ENCODE results near the gene ZRANB1. TPM values are rescaled to one million over a fixed set of nuclear protein-coding genes. Genes with fewer than 3 reads are reported as not detected.

Gene ZRANB1
- total and polyA plus RNA-seq, 2 of the 4 experiments (the other 2 are of a cell fraction): 11.2 to 24.7 TPM

- TF ChIP-seq BHLHE40 (IDR thresholded peaks at IDR 0.05; ENCODE audit: low read depth, low read length): no peak
- TF ChIP-seq FOS (IDR thresholded peaks at IDR 0.05; ENCODE audit: low read depth, low read length): no peak
- no peak for TF ChIP-seq SMC3 (IDR thresholded peaks at IDR 0.05; ENCODE audit: low read depth, low read length)
- TF ChIP-seq MXI1 (IDR thresholded peaks at IDR 0.05; ENCODE audit: borderline replicate concordance, low read depth, low read length): no peak
- TF ChIP-seq RCOR1 (IDR thresholded peaks at IDR 0.05; ENCODE audit: insufficient replicate concordance, low read length): no peak
- TF ChIP-seq CHD1 (IDR thresholded peaks at IDR 0.05; ENCODE audit: low read depth, low read length): no peak
- TF ChIP-seq, protein P1, sequence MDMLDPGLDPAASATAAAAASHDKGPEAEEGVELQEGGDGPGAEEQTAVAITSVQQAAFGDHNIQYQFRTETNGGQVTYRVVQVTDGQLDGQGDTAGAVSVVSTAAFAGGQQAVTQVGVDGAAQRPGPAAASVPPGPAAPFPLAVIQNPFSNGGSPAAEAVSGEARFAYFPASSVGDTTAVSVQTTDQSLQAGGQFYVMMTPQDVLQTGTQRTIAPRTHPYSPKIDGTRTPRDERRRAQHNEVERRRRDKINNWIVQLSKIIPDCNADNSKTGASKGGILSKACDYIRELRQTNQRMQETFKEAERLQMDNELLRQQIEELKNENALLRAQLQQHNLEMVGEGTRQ (IDR thresholded peaks at IDR 0.05; ENCODE audit: low read depth, low read length): no peak
- no peak for TF ChIP-seq NFE2L2 (IDR thresholded peaks at IDR 0.05; ENCODE audit: low read depth, low read length)
- TF ChIP-seq RAD21 (IDR thresholded peaks at IDR 0.05; ENCODE audit: low read length): no peak
- TF ChIP-seq MAZ (IDR thresholded peaks at IDR 0.05; ENCODE audit: borderline replicate concordance, low read depth, low read length): no peak
- TF ChIP-seq RFX5 (IDR thresholded peaks at IDR 0.05; ENCODE audit: low read depth, low read length): no peak
- TF ChIP-seq ELK1 (IDR thresholded peaks at IDR 0.05; ENCODE audit: borderline replicate concordance, low read depth, low read length): no peak
- TF ChIP-seq CEBPB (IDR thresholded peaks at IDR 0.05; ENCODE audit: low read depth, low read length): no peak
- TF ChIP-seq POLR2A (IDR thresholded peaks at IDR 0.05; ENCODE audit: low read depth, low read length): no peak
- TF ChIP-seq, protein P2, sequence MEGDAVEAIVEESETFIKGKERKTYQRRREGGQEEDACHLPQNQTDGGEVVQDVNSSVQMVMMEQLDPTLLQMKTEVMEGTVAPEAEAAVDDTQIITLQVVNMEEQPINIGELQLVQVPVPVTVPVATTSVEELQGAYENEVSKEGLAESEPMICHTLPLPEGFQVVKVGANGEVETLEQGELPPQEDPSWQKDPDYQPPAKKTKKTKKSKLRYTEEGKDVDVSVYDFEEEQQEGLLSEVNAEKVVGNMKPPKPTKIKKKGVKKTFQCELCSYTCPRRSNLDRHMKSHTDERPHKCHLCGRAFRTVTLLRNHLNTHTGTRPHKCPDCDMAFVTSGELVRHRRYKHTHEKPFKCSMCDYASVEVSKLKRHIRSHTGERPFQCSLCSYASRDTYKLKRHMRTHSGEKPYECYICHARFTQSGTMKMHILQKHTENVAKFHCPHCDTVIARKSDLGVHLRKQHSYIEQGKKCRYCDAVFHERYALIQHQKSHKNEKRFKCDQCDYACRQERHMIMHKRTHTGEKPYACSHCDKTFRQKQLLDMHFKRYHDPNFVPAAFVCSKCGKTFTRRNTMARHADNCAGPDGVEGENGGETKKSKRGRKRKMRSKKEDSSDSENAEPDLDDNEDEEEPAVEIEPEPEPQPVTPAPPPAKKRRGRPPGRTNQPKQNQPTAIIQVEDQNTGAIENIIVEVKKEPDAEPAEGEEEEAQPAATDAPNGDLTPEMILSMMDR (conservative IDR thresholded peaks at IDR 0.05; ENCODE audit: low read depth, low read length): no peak
- TF ChIP-seq MAFK (IDR thresholded peaks at IDR 0.05; ENCODE audit: low read depth, low read length): no peak
- Histone ChIP-seq H2AK9ac (replicated peaks; ENCODE audit: low read depth, low read length, poor library complexity) (no peak overlapping the region), H3K79me1 (ENCODE audit: low read depth in 1 of 2, low read length in 2 of 2) (peaks cover 12 to 58% of the 10 kb centered on the region in 2 experiments), H3K4me3 (ENCODE audit: insufficient read depth, low read depth, low read length) (no peak overlapping the region), H3K4ac (ENCODE audit: low read depth, low read length) (no peak overlapping the region), H3K27ac (ENCODE audit: insufficient read depth, low read length) (no peak overlapping the region), H3K9ac (ENCODE audit: low read depth, low read length) (no peak overlapping the region), H4K8ac (ENCODE audit: low read depth in 2 of 2, low read length in 2 of 2) (no peak overlapping the region), H3K14ac (replicated peaks; ENCODE audit: low read depth, low read length) (no peak overlapping the region), H2BK15ac (ENCODE audit: low read depth, low read length) (no peak overlapping the region), H3K18ac (ENCODE audit: low read depth, low read length) (no peak overlapping the region), H2AK5ac (ENCODE audit: low read depth, low read length) (no peak overlapping the region), H3K27me3 (ENCODE audit: control insufficient read depth, insufficient read depth, low read length) (no peaks in the 10 kb centered on the region), H2BK5ac (ENCODE audit: low read depth, low read length, poor library complexity, severe bottlenecking) (no peak overlapping the region), H4K5ac (ENCODE audit: low read depth, low read length) (no peak overlapping the region), H3K4me2 (ENCODE audit: low read depth, low read length) (no peak overlapping the region), H3K36me3 (ENCODE audit: control insufficient read depth, insufficient read depth, low read length) (peaks cover 6% of the 10 kb centered on the region), H3K56ac (ENCODE audit: extremely low read depth, insufficient read depth, low read length) (no peak overlapping the region), H3K23ac (ENCODE audit: low read depth, low read length) (no peak overlapping the region), H4K91ac (ENCODE audit: insufficient read depth, low read depth, low read length) (no peak overlapping the region), H3K4me1 (ENCODE audit: control insufficient read depth, insufficient read depth, low read length) (peaks cover 19% of the 10 kb centered on the region), H2BK20ac (ENCODE audit: low read depth, low read length) (no peak overlapping the region), H2BK120ac (ENCODE audit: low read depth, low read length) (no peak overlapping the region), H3K9me3 (ENCODE audit: control insufficient read depth, insufficient read depth, low read length) (no peaks in the 10 kb centered on the region), H2AFZ (replicated peaks; ENCODE audit: low read length, poor library complexity) (no peak overlapping the region), H4K20me1 (ENCODE audit: insufficient read depth, low read length) (peaks cover 74% of the 10 kb centered on the region), H3K9me1 (ENCODE audit: insufficient read depth, low read length) (peaks cover 19% of the 10 kb centered on the region)
- ATAC-seq (ENCODE audit: low read depth) (no peak), DNase-seq (no peak)
- dilution Hi-C loops (cut with HindIII; ENCODE audit: low sequenced_read_pairs, unreplicated experiment): no loop called here
- no TSS peak for BruUV-seq (replicated peaks)
- no CpG with 5 or more reads among the region's 1 CpG for WGBS, 2 experiments (ENCODE audit: extremely low coverage in 2 of 2, insufficient read length in 1 of 2)
- CTCF ChIA-PET: interaction anchor here (1.4 kb wide), 1 partner anchor 10 kb away, joined by 3 read pairs; no protein-coding TSS in a partner anchor
- in situ Hi-C loops (cut with MboI; ENCODE audit: low sequenced_read_pairs): no loop called here
- POLR2A ChIA-PET (ENCODE audit: unreplicated experiment): no interaction called here
- intact Hi-C loops (cut with micrococcal nuclease): no loop called here
Observed at GRCh38 chr10:124939290-124939689, 2.6 kb upstream of the ZRANB1 start.

Data from IMR-90 (cell line).